Measurements from ENCODE around the gene ACACB.

Gene ACACB

DNA sequence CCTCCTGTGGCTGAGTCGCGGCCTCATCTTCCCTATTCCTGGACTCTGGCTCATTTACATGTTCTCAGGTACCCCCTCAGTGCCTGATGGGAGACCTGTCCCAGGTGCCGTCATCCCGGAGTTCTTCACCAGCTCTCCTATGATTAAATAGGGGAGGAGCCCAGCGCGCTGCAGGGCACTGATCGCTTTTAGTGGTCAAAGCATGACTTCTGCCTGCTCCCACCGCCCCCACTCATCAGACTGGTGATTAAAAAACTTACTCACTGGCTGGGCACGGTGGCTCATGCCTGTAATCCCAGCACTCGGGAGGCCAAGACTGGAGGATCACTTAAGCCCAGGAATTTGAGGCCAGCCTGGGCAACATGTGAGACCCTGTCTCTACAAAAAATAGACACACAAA lies 106.8 kb downstream of the ACACB start:
- H3K4me3 ChIP-seq (ENCODE audit: low read depth, low read length, poor library complexity, severe bottlenecking), result no peak overlapping the region

DNA sequence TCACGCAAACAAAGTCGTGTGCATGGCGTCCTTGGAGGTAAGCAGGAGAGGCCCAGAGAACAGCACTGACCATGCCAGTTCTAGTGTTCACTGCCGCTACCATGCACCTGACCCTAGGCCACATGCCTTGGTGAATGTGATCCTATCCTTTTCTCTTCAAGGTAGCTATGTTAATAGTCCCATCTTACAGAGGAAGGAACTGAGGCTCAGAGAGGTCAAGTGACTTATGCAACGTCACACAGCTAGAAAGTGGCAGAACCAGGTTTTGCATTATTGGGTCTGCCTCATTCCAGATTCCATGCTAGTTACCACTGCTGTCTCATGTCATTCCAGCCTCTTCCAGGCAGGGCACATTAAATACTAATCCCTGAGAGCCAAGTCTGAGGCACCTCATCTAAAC lies 107.5 kb downstream of the ACACB start:
- Histone ChIP-seq H3K36me3 (ENCODE audit: insufficient read depth, low read length) (no peaks in the 10 kb centered on the region), H3K9me2 (ENCODE audit: low read depth, low read length) (no peaks in the 10 kb centered on the region), H3F3A (ENCODE audit: insufficient read depth, low read length) (no peaks in the 10 kb centered on the region), H3K79me2 (ENCODE audit: insufficient read depth, low read length) (no peaks in the 10 kb centered on the region), H3K4me3 (ENCODE audit: low read depth, low read length, poor library complexity, severe bottlenecking) (no peak overlapping the region), H3K27me3 (ENCODE audit: insufficient read depth, low read length) (no peaks in the 10 kb centered on the region), H3K9me3 (ENCODE audit: low read length) (no peaks in the 10 kb centered on the region), H4K20me1 (ENCODE audit: insufficient read depth, low read length) (no peaks in the 10 kb centered on the region), H2AFZ (ENCODE audit: low read length) (no peak overlapping the region), H3K27ac (ENCODE audit: low read depth, low read length, poor library complexity, severe bottlenecking) (no peak overlapping the region), H3K4me2 (ENCODE audit: low read length) (no peak overlapping the region), H3K4me1 (ENCODE audit: insufficient read depth, low read length, severe bottlenecking) (no peaks in the 10 kb centered on the region), H3K9ac (ENCODE audit: low read length) (no peak overlapping the region)
- TF ChIP-seq, protein P1, sequence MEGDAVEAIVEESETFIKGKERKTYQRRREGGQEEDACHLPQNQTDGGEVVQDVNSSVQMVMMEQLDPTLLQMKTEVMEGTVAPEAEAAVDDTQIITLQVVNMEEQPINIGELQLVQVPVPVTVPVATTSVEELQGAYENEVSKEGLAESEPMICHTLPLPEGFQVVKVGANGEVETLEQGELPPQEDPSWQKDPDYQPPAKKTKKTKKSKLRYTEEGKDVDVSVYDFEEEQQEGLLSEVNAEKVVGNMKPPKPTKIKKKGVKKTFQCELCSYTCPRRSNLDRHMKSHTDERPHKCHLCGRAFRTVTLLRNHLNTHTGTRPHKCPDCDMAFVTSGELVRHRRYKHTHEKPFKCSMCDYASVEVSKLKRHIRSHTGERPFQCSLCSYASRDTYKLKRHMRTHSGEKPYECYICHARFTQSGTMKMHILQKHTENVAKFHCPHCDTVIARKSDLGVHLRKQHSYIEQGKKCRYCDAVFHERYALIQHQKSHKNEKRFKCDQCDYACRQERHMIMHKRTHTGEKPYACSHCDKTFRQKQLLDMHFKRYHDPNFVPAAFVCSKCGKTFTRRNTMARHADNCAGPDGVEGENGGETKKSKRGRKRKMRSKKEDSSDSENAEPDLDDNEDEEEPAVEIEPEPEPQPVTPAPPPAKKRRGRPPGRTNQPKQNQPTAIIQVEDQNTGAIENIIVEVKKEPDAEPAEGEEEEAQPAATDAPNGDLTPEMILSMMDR (IDR thresholded peaks at IDR 0.05; ENCODE audit: low read length), result no peak
- TF ChIP-seq EZH2 (IDR thresholded peaks at IDR 0.05; ENCODE audit: borderline replicate concordance, low read length), result no peak

More for the DNA sequence above, 106.8 kb downstream of the ACACB start:
- H3K4me1 ChIP-seq (ENCODE audit: insufficient read depth, low read length, severe bottlenecking), result no peaks in the 10 kb centered on the region
- no peaks in the 10 kb centered on the region for H3K79me2 ChIP-seq (ENCODE audit: insufficient read depth, low read length)
- H3K9me3 ChIP-seq (ENCODE audit: low read length), result no peaks in the 10 kb centered on the region
- H3K27ac ChIP-seq (ENCODE audit: low read depth, low read length, poor library complexity, severe bottlenecking), result no peak overlapping the region
- H3F3A ChIP-seq (ENCODE audit: insufficient read depth, low read length), result no peaks in the 10 kb centered on the region
- no peaks in the 10 kb centered on the region for H4K20me1 ChIP-seq (ENCODE audit: insufficient read depth, low read length)
- H2AFZ ChIP-seq (ENCODE audit: low read length), result no peak overlapping the region
- H3K36me3 ChIP-seq (ENCODE audit: insufficient read depth, low read length), result no peaks in the 10 kb centered on the region
- H3K4me2 ChIP-seq (ENCODE audit: low read length), result no peak overlapping the region
- no peaks in the 10 kb centered on the region for H3K9me2 ChIP-seq (ENCODE audit: low read depth, low read length)
- H3K27me3 ChIP-seq (ENCODE audit: insufficient read depth, low read length), result no peaks in the 10 kb centered on the region
- H3K9ac ChIP-seq (ENCODE audit: low read length), result no peak overlapping the region
- TF ChIP-seq EZH2 (IDR thresholded peaks at IDR 0.05; ENCODE audit: borderline replicate concordance, low read length), result no peak
- TF ChIP-seq, protein P1 (IDR thresholded peaks at IDR 0.05; ENCODE audit: low read length), result no peak

DNA sequence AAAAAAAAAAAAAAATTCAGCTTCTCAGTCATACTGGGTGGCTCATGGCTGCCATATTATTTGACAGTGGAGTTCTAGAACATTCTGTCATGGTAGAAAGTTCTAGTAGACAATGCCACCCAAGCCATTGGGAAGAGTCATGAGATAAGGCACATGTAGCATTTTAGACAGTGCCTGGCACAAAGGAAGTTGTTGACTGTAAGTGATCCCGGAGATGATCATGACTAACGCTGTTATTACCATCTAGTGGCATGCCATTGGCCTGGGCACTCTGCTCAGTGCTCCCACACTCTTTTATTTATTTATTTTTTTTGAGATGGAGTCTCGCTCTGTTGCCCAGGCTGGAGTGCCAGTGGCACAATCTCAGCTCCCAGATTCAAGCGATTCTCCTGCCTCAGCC lies 112.3 kb downstream of the ACACB start:
- H3K4me3 ChIP-seq (ENCODE audit: low read depth, low read length, poor library complexity, severe bottlenecking), result no peak overlapping the region
- H3K4me1 ChIP-seq (ENCODE audit: insufficient read depth, low read length, severe bottlenecking), result no peaks in the 10 kb centered on the region
- H3K36me3 ChIP-seq (ENCODE audit: insufficient read depth, low read length), result no peaks in the 10 kb centered on the region
- H3K9ac ChIP-seq (ENCODE audit: low read length), result no peak overlapping the region
- TF ChIP-seq, protein P1 (IDR thresholded peaks at IDR 0.05; ENCODE audit: low read length), result no peak
- no peak for TF ChIP-seq EZH2 (IDR thresholded peaks at IDR 0.05; ENCODE audit: borderline replicate concordance, low read length)
- H3F3A ChIP-seq (ENCODE audit: insufficient read depth, low read length), result no peaks in the 10 kb centered on the region
- H2AFZ ChIP-seq (ENCODE audit: low read length), result no peak overlapping the region
- H3K79me2 ChIP-seq (ENCODE audit: insufficient read depth, low read length), result no peaks in the 10 kb centered on the region
- no peak overlapping the region for H3K27ac ChIP-seq (ENCODE audit: low read depth, low read length, poor library complexity, severe bottlenecking)
- H4K20me1 ChIP-seq (ENCODE audit: insufficient read depth, low read length), result no peaks in the 10 kb centered on the region
- H3K27me3 ChIP-seq (ENCODE audit: insufficient read depth, low read length), result no peaks in the 10 kb centered on the region
- no peaks in the 10 kb centered on the region for H3K9me3 ChIP-seq (ENCODE audit: low read length)
- H3K9me2 ChIP-seq (ENCODE audit: low read depth, low read length), result no peaks in the 10 kb centered on the region
- no peak overlapping the region for H3K4me2 ChIP-seq (ENCODE audit: low read length)

Data from OCI-LY1 (cell line).